ENCODE results near the gene QRFP. TPM values are rescaled to one million over a fixed set of nuclear protein-coding genes. Genes with fewer than 3 reads are reported as not detected.

Gene QRFP
- total and polyA plus RNA-seq, 4 donors: not detected

- no peaks in the 10 kb centered on the region for H3K9me3 ChIP-seq (ENCODE audit: control insufficient read depth, low read length)
- DNase-seq (no peak), ATAC-seq (ENCODE audit: low FRiP score) (no peak)
- WGBS, 2 donors: 93 to 95% methylated on average over 36 of the region's 36 CpGs
- no peak overlapping the region for H3K4me3 ChIP-seq (ENCODE audit: low read length in 2 of 2)
- no peaks in the 10 kb centered on the region for H3K4me1 ChIP-seq (ENCODE audit: control insufficient read depth in 1 of 2, insufficient read depth in 2 of 2, low read length in 2 of 2)
- H3K27me3 ChIP-seq (ENCODE audit: control insufficient read depth in 1 of 2, insufficient read depth in 2 of 2, low read length in 1 of 2): no peaks in the 10 kb centered on the region
- no peaks in the 10 kb centered on the region for H3K36me3 ChIP-seq (ENCODE audit: control insufficient read depth in 1 of 2, insufficient read depth in 2 of 2, low read length in 1 of 2)
- intact Hi-C loops (cut with DNase I): no loop called here
- no peak overlapping the region for H3K27ac ChIP-seq (ENCODE audit: low read depth in 1 of 2, low read length in 2 of 2)
Measured at GRCh38 chr9:130929571-130930038, 33.0 kb upstream of the QRFP start.

- intact Hi-C loops (cut with DNase I): no loop called here
- H3K4me3 ChIP-seq (ENCODE audit: low read length in 2 of 2): no peak overlapping the region
- H3K36me3 ChIP-seq (ENCODE audit: control insufficient read depth in 1 of 2, insufficient read depth in 2 of 2, low read length in 1 of 2): no peaks in the 10 kb centered on the region
- ATAC-seq (ENCODE audit: low FRiP score) (no peak), DNase-seq (no peak)
- no peak overlapping the region for H3K27ac ChIP-seq (ENCODE audit: low read depth in 1 of 2, low read length in 2 of 2)
- WGBS, 2 donors: 41 to 43% methylated on average over 14 of the region's 14 CpGs
- H3K9me3 ChIP-seq (ENCODE audit: control insufficient read depth, low read length): no peaks in the 10 kb centered on the region
- H3K4me1 ChIP-seq (ENCODE audit: control insufficient read depth in 1 of 2, insufficient read depth in 2 of 2, low read length in 2 of 2): no peaks in the 10 kb centered on the region
- no peaks in the 10 kb centered on the region for H3K27me3 ChIP-seq (ENCODE audit: control insufficient read depth in 1 of 2, insufficient read depth in 2 of 2, low read length in 1 of 2)
Measured at GRCh38 chr9:130927995-130928900, 31.6 kb upstream of the QRFP start.

GRCh38 chr9:130927338-130927737 lies 30.7 kb upstream of the QRFP start:
- DNase-seq (no peak), ATAC-seq (ENCODE audit: low FRiP score) (no peak)
- Histone ChIP-seq H3K4me1 (ENCODE audit: control insufficient read depth in 1 of 2, insufficient read depth in 2 of 2, low read length in 2 of 2) (no peaks in the 10 kb centered on the region), H3K9me3 (ENCODE audit: control insufficient read depth, low read length) (no peaks in the 10 kb centered on the region), H3K36me3 (ENCODE audit: control insufficient read depth in 1 of 2, insufficient read depth in 2 of 2, low read length in 1 of 2) (no peaks in the 10 kb centered on the region), H3K4me3 (ENCODE audit: low read length in 2 of 2) (no peak overlapping the region), H3K27me3 (ENCODE audit: control insufficient read depth in 1 of 2, insufficient read depth in 2 of 2, low read length in 1 of 2) (no peaks in the 10 kb centered on the region), H3K27ac (ENCODE audit: low read depth in 1 of 2, low read length in 2 of 2) (no peak overlapping the region)
- intact Hi-C loops (cut with DNase I): no loop called here
- 88 to 93% methylated on average over 9 to 10 of the region's 10 CpGs for WGBS, 2 donors

- intact Hi-C loops (cut with DNase I): no loop called here
- H3K9me3 ChIP-seq (ENCODE audit: control insufficient read depth, low read length): no peaks in the 10 kb centered on the region
- no peaks in the 10 kb centered on the region for H3K4me1 ChIP-seq (ENCODE audit: control insufficient read depth in 1 of 2, insufficient read depth in 2 of 2, low read length in 2 of 2)
- no peak overlapping the region for H3K27ac ChIP-seq (ENCODE audit: low read depth in 1 of 2, low read length in 2 of 2)
- DNase-seq: no peak
- H3K27me3 ChIP-seq (ENCODE audit: control insufficient read depth in 1 of 2, insufficient read depth in 2 of 2, low read length in 1 of 2): no peaks in the 10 kb centered on the region
- no peak for ATAC-seq (ENCODE audit: low FRiP score)
- 83 to 86% methylated on average over 19 of the region's 19 CpGs for WGBS, 2 donors
- H3K4me3 ChIP-seq (ENCODE audit: low read length in 2 of 2): no peak overlapping the region
- no peaks in the 10 kb centered on the region for H3K36me3 ChIP-seq (ENCODE audit: control insufficient read depth in 1 of 2, insufficient read depth in 2 of 2, low read length in 1 of 2)
Measured at GRCh38 chr9:130925050-130925678, 28.6 kb upstream of the QRFP start.

- no peaks in the 10 kb centered on the region for H3K27me3 ChIP-seq (ENCODE audit: control insufficient read depth in 1 of 2, insufficient read depth in 2 of 2, low read length in 1 of 2)
- H3K4me1 ChIP-seq (ENCODE audit: control insufficient read depth in 1 of 2, insufficient read depth in 2 of 2, low read length in 2 of 2): no peaks in the 10 kb centered on the region
- H3K9me3 ChIP-seq (ENCODE audit: control insufficient read depth, low read length): no peaks in the 10 kb centered on the region
- intact Hi-C loops (cut with DNase I): no loop called here
- 84 to 91% methylated on average over 10 of the region's 10 CpGs for WGBS, 2 donors
- no peak for DNase-seq
- no peaks in the 10 kb centered on the region for H3K36me3 ChIP-seq (ENCODE audit: control insufficient read depth in 1 of 2, insufficient read depth in 2 of 2, low read length in 1 of 2)
- H3K4me3 ChIP-seq (ENCODE audit: low read length in 2 of 2): no peak overlapping the region
- no peak overlapping the region for H3K27ac ChIP-seq (ENCODE audit: low read depth in 1 of 2, low read length in 2 of 2)
- ATAC-seq (ENCODE audit: low FRiP score): no peak
Measured at GRCh38 chr9:130924448-130924788, 27.8 kb upstream of the QRFP start.

GRCh38 chr9:130923611-130924447 lies 27.2 kb upstream of the QRFP start:
- no peaks in the 10 kb centered on the region for H3K36me3 ChIP-seq (ENCODE audit: control insufficient read depth in 1 of 2, insufficient read depth in 2 of 2, low read length in 1 of 2)
- ATAC-seq (ENCODE audit: low FRiP score) (no peak), DNase-seq (no peak)
- no peaks in the 10 kb centered on the region for H3K4me1 ChIP-seq (ENCODE audit: control insufficient read depth in 1 of 2, insufficient read depth in 2 of 2, low read length in 2 of 2)
- H3K27me3 ChIP-seq (ENCODE audit: control insufficient read depth in 1 of 2, insufficient read depth in 2 of 2, low read length in 1 of 2): no peaks in the 10 kb centered on the region
- intact Hi-C loops (cut with DNase I): no loop called here
- no peaks in the 10 kb centered on the region for H3K9me3 ChIP-seq (ENCODE audit: control insufficient read depth, low read length)
- no peak overlapping the region for H3K4me3 ChIP-seq (ENCODE audit: low read length in 2 of 2)
- no peak overlapping the region for H3K27ac ChIP-seq (ENCODE audit: low read depth in 1 of 2, low read length in 2 of 2)
- WGBS, 2 donors: 90 to 92% methylated on average over 42 of the region's 42 CpGs

GRCh38 chr9:130922893-130923610 lies 26.4 kb upstream of the QRFP start:
- DNase-seq (no peak), ATAC-seq (ENCODE audit: low FRiP score) (no peak)
- Histone ChIP-seq H3K9me3 (ENCODE audit: control insufficient read depth, low read length) (no peaks in the 10 kb centered on the region), H3K36me3 (ENCODE audit: control insufficient read depth in 1 of 2, insufficient read depth in 2 of 2, low read length in 1 of 2) (no peaks in the 10 kb centered on the region), H3K27ac (ENCODE audit: low read depth in 1 of 2, low read length in 2 of 2) (no peak overlapping the region), H3K4me1 (ENCODE audit: control insufficient read depth in 1 of 2, insufficient read depth in 2 of 2, low read length in 2 of 2) (no peaks in the 10 kb centered on the region), H3K4me3 (ENCODE audit: low read length in 2 of 2) (no peak overlapping the region), H3K27me3 (ENCODE audit: control insufficient read depth in 1 of 2, insufficient read depth in 2 of 2, low read length in 1 of 2) (no peaks in the 10 kb centered on the region)
- WGBS, 2 donors: 77 to 87% methylated on average over 15 to 16 of the region's 16 CpGs
- intact Hi-C loops (cut with DNase I): no loop called here
